ENCODE measurements around the gene CD7. TPM values are rescaled to one million over a fixed set of nuclear protein-coding genes. Genes with fewer than 3 reads are reported as not detected.
"Not testable (repeated sequence)": the region's sequence is repeated elsewhere in the genome, so short reads cannot be mapped to it uniquely, and the experiment has no call there.

CD7 gene
- total RNA-seq, 1 experiment from 2014 or later, result not detected

GRCh38 chr17:82350182-82351030 is 33.0 kb upstream of the CD7 start:
- Histone ChIP-seq H3K36me3 (no peaks in the 10 kb centered on the region), H3K27me3 (no peaks in the 10 kb centered on the region), H3K4me3 (no peak overlapping the region), H3K9me3 (no peaks in the 10 kb centered on the region)
- no peak for DNase-seq

DNA sequence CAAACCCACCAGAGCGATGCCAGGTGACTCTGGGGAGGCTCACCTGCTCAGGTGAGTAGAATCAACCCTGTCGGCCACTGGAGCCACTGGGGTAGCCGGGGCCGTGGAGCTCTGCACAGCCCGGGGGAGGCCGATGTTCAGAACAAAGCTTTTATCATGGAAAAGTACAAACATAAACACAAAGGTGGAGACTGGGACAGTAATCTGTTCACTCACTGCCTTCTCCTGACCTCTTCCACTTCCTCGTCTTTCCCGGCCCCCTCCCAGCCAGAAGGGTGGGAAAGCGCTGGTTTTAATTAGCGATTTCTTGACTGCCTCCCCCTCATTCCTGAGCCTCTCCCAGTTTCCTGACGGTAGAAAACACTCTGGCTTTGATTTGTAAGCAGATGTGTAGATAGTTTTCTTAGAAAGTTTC is 31.9 kb upstream of the CD7 start:
- H3K36me3 ChIP-seq, result no peaks in the 10 kb centered on the region
- no peaks in the 10 kb centered on the region for H3K9me3 ChIP-seq
- H3K4me3 ChIP-seq, result no peak overlapping the region
- DNase-seq, result no peak
- no peaks in the 10 kb centered on the region for H3K27me3 ChIP-seq

GRCh38 chr17:82348866-82349265 is 31.5 kb upstream of the CD7 start:
- Histone ChIP-seq H3K36me3 (no peaks in the 10 kb centered on the region), H3K4me3 (no peak overlapping the region), H3K27me3 (no peaks in the 10 kb centered on the region), H3K9me3 (no peaks in the 10 kb centered on the region)
- DNase-seq, result no peak

- no peaks in the 10 kb centered on the region for H3K36me3 ChIP-seq
Measured at GRCh38 chr17:82348434-82348833, 31.0 kb upstream of the CD7 start.

DNA sequence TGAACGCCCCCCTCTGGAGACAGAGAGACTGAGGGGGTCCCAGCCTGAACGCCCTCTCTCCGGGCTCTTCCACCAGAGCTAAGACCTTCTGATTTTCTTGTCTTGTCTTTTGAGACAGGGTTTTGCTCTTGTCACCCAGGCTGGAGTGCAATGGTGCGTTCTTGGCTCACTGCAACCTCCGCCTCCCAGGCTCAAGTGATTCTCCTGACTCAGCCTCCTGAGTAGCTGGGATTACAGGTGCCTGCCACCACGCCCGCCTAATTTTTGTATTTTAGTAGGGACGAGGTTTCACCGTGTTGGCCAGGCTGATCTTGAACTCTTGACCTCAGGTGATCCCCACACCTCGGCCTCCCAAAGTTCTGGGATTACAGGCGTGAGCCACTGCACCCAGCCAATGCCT is 30.6 kb upstream of the CD7 start:
- H3K27me3 ChIP-seq, H3K4me3 ChIP-seq, H3K36me3 ChIP-seq, DNase-seq, H3K9me3 ChIP-seq: not testable (repeated sequence)

More at GRCh38 chr17:82348434-82348833, 31.0 kb upstream of the CD7 start:
- no peaks in the 10 kb centered on the region for H3K9me3 ChIP-seq
- no peak overlapping the region for H3K4me3 ChIP-seq
- H3K27me3 ChIP-seq, result no peaks in the 10 kb centered on the region
- DNase-seq, result no peak

DNA sequence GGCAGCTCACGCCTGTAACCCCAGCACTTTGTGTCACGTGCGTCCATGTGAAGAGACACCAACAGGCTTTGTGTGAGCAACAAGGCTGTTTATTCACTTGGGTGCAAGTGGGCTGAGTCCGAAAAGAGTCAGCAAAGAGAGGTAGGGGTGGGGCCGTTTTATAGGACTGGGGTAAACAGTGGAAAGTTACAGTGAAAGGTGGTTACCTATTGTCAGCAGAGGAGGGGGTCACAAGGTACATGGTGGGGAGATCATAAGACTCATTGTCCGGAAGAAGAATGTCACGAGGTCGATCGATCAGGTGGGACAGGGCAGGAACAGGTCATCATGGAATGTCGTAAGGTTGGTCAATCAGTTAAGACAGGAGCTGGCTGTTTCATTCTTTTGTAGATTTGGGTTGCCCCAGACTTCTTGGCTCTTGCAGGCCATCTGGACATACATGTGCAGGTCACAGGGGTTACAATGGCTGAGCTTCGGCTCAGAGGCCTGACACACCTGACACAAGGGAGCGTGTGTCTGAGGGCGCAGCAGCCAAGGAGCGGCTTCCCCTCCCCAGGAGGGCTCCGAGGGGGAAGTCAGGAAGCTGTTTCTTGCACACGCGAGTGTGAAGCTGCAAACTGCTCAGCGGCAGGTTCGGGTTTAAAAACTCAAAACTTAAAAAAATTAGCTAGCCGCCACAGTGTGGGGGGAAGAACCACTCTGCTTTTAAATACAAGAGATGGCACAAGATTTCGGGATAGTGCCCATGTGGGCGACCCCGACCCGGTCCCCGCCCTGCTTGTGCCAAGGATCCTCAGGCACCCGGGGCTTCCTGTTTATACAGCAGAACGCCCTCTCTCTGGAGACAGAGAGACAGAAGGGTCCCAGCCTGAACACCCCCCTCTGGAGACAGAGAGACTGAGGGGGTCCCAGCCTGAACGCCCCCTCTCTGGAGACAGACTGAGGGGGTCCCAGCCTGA is 29.2 kb upstream of the CD7 start:
- no peak for DNase-seq

GRCh38 chr17:82345151-82345976 is 28.0 kb upstream of the CD7 start:
- no peaks in the 10 kb centered on the region for H3K27me3 ChIP-seq
- DNase-seq, result no peak
- H3K36me3 ChIP-seq, result no peaks in the 10 kb centered on the region
- no peak overlapping the region for H3K4me3 ChIP-seq
- H3K9me3 ChIP-seq, result no peaks in the 10 kb centered on the region

More for the DNA sequence above, 29.2 kb upstream of the CD7 start:
- Histone ChIP-seq H3K27me3 (no peaks in the 10 kb centered on the region), H3K4me3 (no peak overlapping the region), H3K9me3 (no peaks in the 10 kb centered on the region), H3K36me3 (no peaks in the 10 kb centered on the region)

GRCh38 chr17:82344175-82344907 is 26.9 kb upstream of the CD7 start:
- no peak for DNase-seq
- Histone ChIP-seq H3K36me3 (no peaks in the 10 kb centered on the region), H3K4me3 (no peak overlapping the region), H3K27me3 (no peaks in the 10 kb centered on the region), H3K9me3 (no peaks in the 10 kb centered on the region)

GRCh38 chr17:82343560-82343959 is 26.2 kb upstream of the CD7 start:
- Histone ChIP-seq H3K27me3 (no peaks in the 10 kb centered on the region), H3K4me3 (no peak overlapping the region), H3K9me3 (no peaks in the 10 kb centered on the region), H3K36me3 (no peaks in the 10 kb centered on the region)
- no peak for DNase-seq

DNA sequence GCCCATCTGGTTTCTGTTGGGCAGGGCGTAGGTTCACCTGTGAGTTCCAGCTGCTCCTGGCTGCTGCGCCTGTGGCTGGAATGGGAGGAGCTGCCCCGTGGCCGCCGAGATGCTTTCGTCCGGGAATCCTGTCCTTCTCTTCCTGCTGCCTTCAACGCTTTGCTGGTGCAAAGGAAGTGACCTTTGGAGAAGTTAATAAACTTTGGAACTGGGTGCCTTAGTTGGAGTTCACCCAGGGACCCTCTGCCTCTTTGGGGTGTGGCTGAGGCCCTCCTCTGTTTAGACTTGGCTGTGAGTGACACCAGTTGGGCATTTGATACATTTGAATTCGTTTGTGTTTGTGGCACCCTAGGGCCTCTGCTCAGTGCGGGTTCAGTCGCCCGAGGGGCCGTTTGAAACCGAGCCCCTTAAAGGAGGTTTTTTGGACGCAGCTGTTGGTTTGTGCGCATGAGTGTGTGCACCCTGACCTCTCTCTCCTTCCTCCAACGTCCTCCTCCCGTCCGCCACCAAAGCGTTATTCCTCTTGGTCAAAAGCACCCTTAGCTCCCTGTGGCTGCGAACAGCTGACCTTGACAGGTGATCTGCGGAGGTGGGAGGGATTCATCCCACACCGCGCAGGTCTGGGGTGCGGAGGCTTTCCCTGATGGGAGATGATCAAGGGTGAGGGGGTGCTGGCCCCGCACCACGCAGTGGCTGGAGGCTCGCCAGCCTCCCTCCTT is 25.1 kb upstream of the CD7 start:
- no peak for DNase-seq
- no peaks in the 10 kb centered on the region for H3K9me3 ChIP-seq
- H3K4me3 ChIP-seq, result no peak overlapping the region
- H3K27me3 ChIP-seq, result no peaks in the 10 kb centered on the region
- H3K36me3 ChIP-seq, result no peaks in the 10 kb centered on the region

DNA sequence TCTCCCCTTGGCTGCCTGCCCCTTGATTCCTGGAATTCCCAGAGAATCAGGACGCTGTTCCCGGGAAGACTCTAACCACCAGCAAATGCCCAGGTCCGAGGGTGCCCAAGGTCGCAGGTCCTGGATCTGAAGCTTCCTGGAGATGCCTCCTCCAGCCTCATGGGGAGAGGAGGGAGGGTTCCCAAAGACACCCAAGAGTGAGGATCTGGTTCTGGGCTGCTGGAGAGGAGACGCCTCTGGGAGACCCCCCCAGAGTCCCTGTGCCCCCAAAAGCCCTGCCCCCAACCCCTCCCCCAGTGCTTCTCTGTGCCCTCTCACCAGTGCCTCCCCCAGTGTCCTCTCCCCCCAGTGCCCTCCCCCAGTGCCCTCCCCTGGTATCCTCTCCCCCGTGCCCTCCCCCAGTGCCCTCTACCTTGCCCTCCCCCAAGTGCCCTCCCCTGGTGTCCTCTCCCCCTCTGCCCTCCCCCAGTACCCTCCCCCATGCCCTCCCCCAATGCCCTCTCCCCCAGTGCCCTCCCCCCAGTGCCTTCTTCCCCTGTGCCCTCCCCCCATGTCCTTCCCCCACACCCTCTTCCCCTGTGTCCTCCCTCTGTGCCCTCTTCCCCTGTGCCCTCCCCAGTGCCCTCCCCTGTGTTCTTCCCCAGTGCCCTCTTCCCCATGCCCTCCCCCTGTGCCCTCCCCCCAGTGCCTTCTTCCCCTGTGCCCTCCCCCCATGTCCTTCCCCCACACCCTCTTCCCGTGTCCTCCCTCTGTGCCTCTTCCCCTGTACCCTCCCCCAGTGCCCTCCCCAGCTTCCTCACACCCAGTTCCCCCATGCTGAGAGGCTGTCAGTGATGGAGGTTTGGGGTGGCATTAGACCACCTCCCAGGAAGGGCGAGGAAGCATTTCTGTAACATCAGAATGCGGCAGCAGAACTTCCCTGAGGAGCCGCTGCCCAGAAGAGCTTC is 22.5 kb upstream of the CD7 start:
- no peak for DNase-seq
- Histone ChIP-seq H3K36me3 (no peaks in the 10 kb centered on the region), H3K27me3 (no peaks in the 10 kb centered on the region), H3K4me3 (peak overlapping the region; percentile 24), H3K9me3 (no peaks in the 10 kb centered on the region)

GRCh38 chr17:82338858-82339633 is 21.6 kb upstream of the CD7 start:
- H3K4me3 ChIP-seq, result peak overlapping the region; percentile 24
- no peaks in the 10 kb centered on the region for H3K9me3 ChIP-seq
- no peaks in the 10 kb centered on the region for H3K27me3 ChIP-seq
- H3K36me3 ChIP-seq, result no peaks in the 10 kb centered on the region
- DNase-seq, result peak; percentile 76

DNA sequence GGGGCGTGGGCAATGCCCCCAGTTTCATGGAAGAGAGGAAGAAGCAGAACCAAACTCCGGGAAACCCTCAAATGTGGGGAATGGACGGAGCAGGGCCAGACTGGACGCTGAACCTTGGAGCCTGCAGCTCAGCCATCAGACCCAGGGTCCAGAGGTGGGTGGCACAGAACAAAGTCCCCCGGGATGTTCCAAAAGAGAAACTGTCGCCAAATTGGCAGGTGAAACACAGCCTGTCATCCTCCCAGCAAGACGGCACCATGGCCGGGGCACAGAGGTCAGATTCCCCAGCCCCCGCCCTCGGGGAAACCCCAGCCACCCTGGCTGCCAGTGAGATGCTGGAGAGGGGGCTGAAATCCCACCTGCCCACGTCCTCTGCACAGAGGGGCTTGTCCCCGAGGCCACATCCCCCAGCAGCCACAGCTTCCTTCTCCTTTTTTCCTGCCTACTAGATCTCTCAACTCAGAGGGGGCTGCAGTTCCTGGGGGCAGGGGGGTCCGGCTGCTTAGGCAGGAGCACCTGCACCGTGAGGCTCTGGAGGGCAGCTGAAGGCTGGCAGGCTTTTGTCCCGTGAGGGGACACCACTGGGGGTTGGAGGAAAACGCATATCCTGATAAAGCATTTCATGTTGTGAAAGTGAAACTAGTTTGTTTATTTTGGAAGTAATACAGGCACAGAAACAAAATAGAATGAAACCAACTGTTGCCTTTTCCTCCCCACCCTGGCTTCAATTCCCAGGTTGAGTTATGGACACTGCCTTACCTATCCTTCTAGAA is 17.4 kb upstream of the CD7 start:
- Histone ChIP-seq H3K9me3 (no peaks in the 10 kb centered on the region), H3K4me3 (peak overlapping the region; percentile 34), H3K36me3 (no peaks in the 10 kb centered on the region), H3K27me3 (no peaks in the 10 kb centered on the region)
- DNase-seq, result no peak

Measured in MG63 (cell line).